HepG2 (cell line): ENCODE data around the gene NFIC. TPM values are rescaled to one million over a fixed set of nuclear protein-coding genes. Genes with fewer than 3 reads are reported as not detected.

Experiments
- ATAC-seq: fragments of 200-7000 bp; cut with Tn5 transposase; 3 replicates; pipeline ENCODE4 v1.9.1; 2020; ENCODE audit warnings: mild to moderate bottlenecking, moderate library complexity
- BruUV-seq: library from RNA; stranded (reverse); fragments of 400-500 nt; replicated peaks from 2 replicates; lab custom pipeline; 2021; lab: Mats Ljungman, UMichigan
- CTCF ChIA-PET: fragments of 300-600 bp; formaldehyde crosslinking; extraction: SDS; loops from one replicate; lab custom pipeline; 2021; ENCODE audit warnings: low total read pairs, inconsistent platforms, low intra/inter-chr PET ratio; lab: Yijun Ruan, JAX
- POLR2A ChIA-PET: fragments of 350-600 bp; sonication (Branson Sonifier 250); formaldehyde crosslinking; loops from one replicate; lab custom pipeline; 2020; ENCODE audit warnings: antibody characterized with exemption, inconsistent platforms; lab: Yijun Ruan, JAX
- DNase-seq: peaks from one replicate; pipeline ENCODE4 v3.0.0-alpha.2; 2015; ENCODE audit warnings: low spot score
- FAIRE-seq: peaks from 3 replicates; lab custom pipeline; 2011; peaks lifted over from hg19 to GRCh38; lab: Jason Lieb, UNC
- H2AFZ ChIP-seq: one replicate; pipeline ENCODE4 v1.6.1; 2011; ENCODE audit warnings: low read length, inconsistent platforms
- H3K27ac ChIP-seq: fragments of 300-600 bp; 3 replicates; pipeline ENCODE4 v1.8.0; 2011; ENCODE audit warnings: mixed run types, mild to moderate bottlenecking, mixed read lengths, low read length, inconsistent platforms; ENCODE audit not compliant: insufficient read depth; ENCODE audit errors: extremely low read length
- H3K27me3 ChIP-seq, 2 experiments: fragments of 200-600 bp in 1 of 2; 2 replicates in 1 of 2; 3 replicates in 1 of 2; pipeline versions ENCODE4 v1.6.0 to v1.8.0; 2011; ENCODE audit warnings: low read length in 2 of 2, mild to moderate bottlenecking in 2 of 2, moderate library complexity in 2 of 2, inconsistent platforms in 1 of 2; ENCODE audit not compliant: insufficient read depth in 2 of 2, control insufficient read depth in 1 of 2
- H3K36me3 ChIP-seq, 2 experiments: fragments of 200-600 bp in 1 of 2; replicated peaks in 1 of 2; 2 replicates in 1 of 2; 3 replicates in 1 of 2; pipeline versions ENCODE4 v1.5.1 to v1.8.0; 2011; ENCODE audit warnings: low read length in 2 of 2, inconsistent platforms in 1 of 2; ENCODE audit not compliant: insufficient read depth in 2 of 2, control insufficient read depth in 1 of 2
- H3K4me1 ChIP-seq: 2 replicates; pipeline ENCODE4 v1.5.1; 2012; ENCODE audit warnings: low read length, inconsistent platforms; ENCODE audit not compliant: insufficient read depth
- H3K4me2 ChIP-seq: 2 replicates; pipeline ENCODE4 v1.6.0; 2011; ENCODE audit warnings: low read depth, low read length, inconsistent platforms
- H3K4me3 ChIP-seq, 3 experiments: fragments of 200-600 bp in 1 of 3; sonication (generic), shearing (Covaris generic) in 1 of 3; replicated peaks in 1 of 3; 2 replicates each; pipeline ENCODE4 v1.5.1; 2011 to 2016; ENCODE audit warnings: low read length in 3 of 3, inconsistent platforms in 2 of 3, low read depth in 2 of 3, mild to moderate bottlenecking in 2 of 3, control low read depth in 1 of 3, mixed read lengths in 1 of 3; ENCODE audit not compliant: insufficient read depth in 1 of 3
- H3K79me2 ChIP-seq: one replicate; pipeline ENCODE4 v1.6.1; 2011; ENCODE audit warnings: low read length, inconsistent platforms; ENCODE audit not compliant: insufficient read depth
- H3K9ac ChIP-seq: 2 replicates; pipeline ENCODE4 v1.6.0; 2011; ENCODE audit warnings: mild to moderate bottlenecking, low read depth, low read length, inconsistent platforms; ENCODE audit not compliant: insufficient read depth
- H3K9me3 ChIP-seq: 2 replicates; pipeline ENCODE4 v1.5.1; 2012; ENCODE audit warnings: mild to moderate bottlenecking, low read length
- H4K20me1 ChIP-seq: 2 replicates; pipeline ENCODE4 v1.6.0; 2011; ENCODE audit warnings: inconsistent platforms, mild to moderate bottlenecking, low read length, moderate library complexity; ENCODE audit not compliant: insufficient read depth
- CBX5 ChIP-seq: sonication (generic); formaldehyde crosslinking; IDR thresholded peaks from 2 replicates; pipeline ENCODE4 v1.4.0; 2020; ENCODE audit warnings: missing genetic modification reagents, borderline replicate concordance
- SOX13 ChIP-seq, 3 experiments: fragments of 450-650 bp in 1 of 3; sonication (generic) in 1 of 3; formaldehyde crosslinking in 1 of 3; IDR thresholded peaks in 2 of 3; conservative IDR thresholded peaks in 1 of 3; 2 replicates each; pipeline versions ENCODE4 v1.5.0 to v1.6.1; 2016 to 2020; ENCODE audit warnings: antibody characterized with exemption in 1 of 3, mild to moderate bottlenecking in 1 of 3, missing compliant biosample characterization in 1 of 3, missing genetic modification reagents in 1 of 3, moderate library complexity in 1 of 3
- ZC3H13 ChIP-seq: sonication (generic); formaldehyde crosslinking; IDR thresholded peaks from 2 replicates; pipeline ENCODE4 v1.8.1; 2023; ENCODE audit warnings: mild to moderate bottlenecking, missing genetic modification reagents, moderate library complexity
- ZFP1 ChIP-seq: IDR thresholded peaks from 2 replicates; pipeline ENCODE4 v1.6.1; 2016
- ZFP36L1 ChIP-seq: sonication (generic); formaldehyde crosslinking; IDR thresholded peaks from 2 replicates; pipeline ENCODE4 v1.8.0; 2022; ENCODE audit warnings: mild to moderate bottlenecking, missing genetic modification reagents, moderate library complexity
- ZNF354B ChIP-seq: sonication (generic); formaldehyde crosslinking; IDR thresholded peaks from 2 replicates; pipeline ENCODE4 v1.8.0; 2022; ENCODE audit warnings: mild to moderate bottlenecking, missing genetic modification reagents
- WGBS: methylation state at CpG from one replicate; pipeline ENCODE4 v1.1.6; 2017; ENCODE audit warnings: low lambda C conversion rate; 5-methylcytosine and 5-hydroxymethylcytosine counted together
- in situ Hi-C: cut with HindIII; loops from 2 replicates; pipeline ENCODE4 v1.10.0; 2017; ENCODE audit warnings: low pct_unique_long_range_greater_than_20kb; ENCODE audit not compliant: extremely low pct_ligation_motif_present
- intact Hi-C: fragments of 100-400 bp; cut with micrococcal nuclease; formaldehyde crosslinking; loops from one replicate; pipeline ENCODE4 v1.10.0; 2022; ENCODE audit not compliant: unreplicated experiment
- polyA plus RNA-seq, 8 experiments: library from polyadenylated mRNA; depleted of rRNA in 3 of 8; stranded (reverse) in 7 of 8; unstranded in 1 of 8; fragments of >200 nt; fragmentation: Illumina TruSeq in 4 of 8; extraction: Trizol in 4 of 8; gene quantifications; 2 replicates each; pipeline versions ENCODE4 v1.2.1 to v1.2.3, GENCODE V29; 2011 to 2016; ENCODE audit warnings: low read depth in 4 of 8, missing spikeins in 1 of 8, mixed read lengths in 1 of 8; ENCODE audit not compliant: insufficient read depth in 1 of 8
- total RNA-seq, 5 experiments: library from RNA; depleted of rRNA; stranded (reverse); fragments of >200 nt; fragmentation: Illumina TruSeq; extraction: Trizol; gene quantifications; 2 replicates each; pipeline ENCODE4 v1.2.3, GENCODE V29; 2016; ENCODE audit warnings: low read depth in 1 of 5
- TF ChIP-seq, protein P1 (sequence below): sonication (generic); formaldehyde crosslinking; IDR thresholded peaks from 2 replicates; pipeline ENCODE4 v1.4.0; 2020; ENCODE audit warnings: mild to moderate bottlenecking, missing genetic modification reagents
- TF ChIP-seq, protein P2 (sequence below): sonication (generic); formaldehyde crosslinking; IDR thresholded peaks from 2 replicates; pipeline ENCODE4 v1.5.0; 2020; ENCODE audit warnings: mild to moderate bottlenecking, missing genetic modification reagents

NFIC gene
- total and polyA plus RNA-seq, 2 of the 13 experiments (the other 11 are each of a cell fraction or from before 2014, with no cell fraction given): 1.3 to 2.5 TPM

DNA sequence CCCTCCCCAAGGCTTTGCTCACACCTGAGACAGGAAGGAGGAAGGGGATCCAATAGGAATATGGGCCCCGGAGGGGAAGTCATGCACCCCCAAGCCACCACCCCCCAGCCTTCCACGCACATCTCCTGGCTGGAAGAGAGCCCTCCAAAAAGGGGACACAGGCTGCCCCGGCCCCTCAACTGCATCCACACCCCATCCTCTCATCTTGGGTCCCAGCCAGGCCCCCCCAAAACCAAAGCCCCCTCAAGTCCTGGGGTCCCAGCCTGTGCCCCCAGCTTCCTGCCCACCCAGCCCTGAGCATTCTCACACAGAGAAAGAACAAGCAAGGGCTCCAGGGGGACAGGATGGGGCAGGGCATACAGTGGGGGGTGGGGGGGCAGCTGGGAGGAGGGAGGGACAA is 101.8 kb downstream of the NFIC start:
- intact Hi-C loops: no loop called here
- no peaks in the 10 kb centered on the region for H3K9me3 ChIP-seq
- H3K36me3 ChIP-seq: no peaks in the 10 kb centered on the region
- no TSS peak for BruUV-seq
- H3K27ac ChIP-seq: no peak overlapping the region
- H3K27me3 ChIP-seq: peaks cover 0 to 1% of the 10 kb centered on the region in 2 experiments; a peak in 1 of 5 replicates
- H3K4me1 ChIP-seq: no peaks in the 10 kb centered on the region
- 75% methylated on average over 2 of the region's 3 CpGs for WGBS
- H4K20me1 ChIP-seq: no peaks in the 10 kb centered on the region
- CTCF ChIA-PET: no interaction called here
- no peak for FAIRE-seq
- H3K4me2 ChIP-seq: no peak overlapping the region
- TF ChIP-seq ZNF354B (CRISPR knock-in tag) (no peak), ZFP1 (CRISPR knock-in tag) (no peak), CBX5 (no peak), SOX13 (IDR thresholded peaks at IDR 0.05) (no peak), SOX13 (CRISPR knock-in tag; conservative IDR thresholded peaks at IDR 0.05 in 1 of 2, IDR thresholded peaks at IDR 0.05 in 1 of 2) (no peak), ZFP36L1 (no peak), ZC3H13 (no peak)
- TF ChIP-seq, protein P1, sequence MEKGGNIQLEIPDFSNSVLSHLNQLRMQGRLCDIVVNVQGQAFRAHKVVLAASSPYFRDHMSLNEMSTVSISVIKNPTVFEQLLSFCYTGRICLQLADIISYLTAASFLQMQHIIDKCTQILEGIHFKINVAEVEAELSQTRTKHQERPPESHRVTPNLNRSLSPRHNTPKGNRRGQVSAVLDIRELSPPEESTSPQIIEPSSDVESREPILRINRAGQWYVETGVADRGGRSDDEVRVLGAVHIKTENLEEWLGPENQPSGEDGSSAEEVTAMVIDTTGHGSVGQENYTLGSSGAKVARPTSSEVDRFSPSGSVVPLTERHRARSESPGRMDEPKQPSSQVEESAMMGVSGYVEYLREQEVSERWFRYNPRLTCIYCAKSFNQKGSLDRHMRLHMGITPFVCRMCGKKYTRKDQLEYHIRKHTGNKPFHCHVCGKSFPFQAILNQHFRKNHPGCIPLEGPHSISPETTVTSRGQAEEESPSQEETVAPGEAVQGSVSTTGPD: no peak
- TF ChIP-seq, protein P2, sequence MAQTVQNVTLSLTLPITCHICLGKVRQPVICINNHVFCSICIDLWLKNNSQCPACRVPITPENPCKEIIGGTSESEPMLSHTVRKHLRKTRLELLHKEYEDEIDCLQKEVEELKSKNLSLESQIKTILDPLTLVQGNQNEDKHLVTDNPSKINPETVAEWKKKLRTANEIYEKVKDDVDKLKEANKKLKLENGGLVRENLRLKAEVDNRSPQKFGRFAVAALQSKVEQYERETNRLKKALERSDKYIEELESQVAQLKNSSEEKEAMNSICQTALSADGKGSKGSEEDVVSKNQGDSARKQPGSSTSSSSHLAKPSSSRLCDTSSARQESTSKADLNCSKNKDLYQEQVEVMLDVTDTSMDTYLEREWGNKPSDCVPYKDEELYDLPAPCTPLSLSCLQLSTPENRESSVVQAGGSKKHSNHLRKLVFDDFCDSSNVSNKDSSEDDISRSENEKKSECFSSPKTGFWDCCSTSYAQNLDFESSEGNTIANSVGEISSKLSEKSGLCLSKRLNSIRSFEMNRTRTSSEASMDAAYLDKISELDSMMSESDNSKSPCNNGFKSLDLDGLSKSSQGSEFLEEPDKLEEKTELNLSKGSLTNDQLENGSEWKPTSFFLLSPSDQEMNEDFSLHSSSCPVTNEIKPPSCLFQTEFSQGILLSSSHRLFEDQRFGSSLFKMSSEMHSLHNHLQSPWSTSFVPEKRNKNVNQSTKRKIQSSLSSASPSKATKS (CRISPR knock-in tag): no peak
- no peak overlapping the region for H2AFZ ChIP-seq
- in situ Hi-C loops: no loop called here
- ATAC-seq: no peak
- POLR2A ChIA-PET: no interaction called here
- H3K9ac ChIP-seq: no peak overlapping the region
- no peak for DNase-seq
- H3K79me2 ChIP-seq: no peaks in the 10 kb centered on the region
- H3K4me3 ChIP-seq: no peak overlapping the region
